Brain pericyte (primary cell): ENCODE data around the gene PADI3.
"Not testable (repeated sequence)": the region's sequence is repeated elsewhere in the genome, so short reads cannot be mapped to it uniquely, and the experiment has no call there.

ENCODE experiments used
- DNase-seq: peaks from one replicate; pipeline ENCODE4 v3.0.0-alpha.2; 2012; ENCODE audit warnings: low read depth, low spot score

Gene PADI3

GRCh38 chr1:17301767-17302166, 52.9 kb downstream of the PADI3 start:
- no peak for DNase-seq

GRCh38 chr1:17304151-17304825, 55.4 kb downstream of the PADI3 start:
- no peak for DNase-seq

- DNase-seq: no peak
Observed at GRCh38 chr1:17304826-17305175, 55.9 kb downstream of the PADI3 start.

- no peak for DNase-seq
Observed at GRCh38 chr1:17305576-17306095, 56.7 kb downstream of the PADI3 start.

GRCh38 chr1:17306407-17306806, 57.5 kb downstream of the PADI3 start:
- DNase-seq: no peak

- no peak for DNase-seq
Observed at GRCh38 chr1:17306921-17307320, 58.0 kb downstream of the PADI3 start.

- DNase-seq: no peak
Observed at GRCh38 chr1:17307329-17307728, 58.4 kb downstream of the PADI3 start.

- no peak for DNase-seq
Observed at GRCh38 chr1:17307946-17308345, 59.0 kb downstream of the PADI3 start, which contains the start of gene PADI4. PADI4 (plus strand) TSS chr1:17308197; CDS start chr1:17308223, 26 bp downstream.

GRCh38 chr1:17308593-17308992, 59.7 kb downstream of the PADI3 start:
- no peak for DNase-seq

GRCh38 chr1:17309426-17310067, 60.6 kb downstream of the PADI3 start:
- no peak for DNase-seq

- no peak for DNase-seq
Observed at GRCh38 chr1:17310068-17310640, 61.3 kb downstream of the PADI3 start.

GRCh38 chr1:17313530-17314309, 64.8 kb downstream of the PADI3 start:
- DNase-seq: no peak

- DNase-seq: no peak
Observed at GRCh38 chr1:17314491-17314971, 65.6 kb downstream of the PADI3 start.

GRCh38 chr1:17315542-17316130, 66.7 kb downstream of the PADI3 start:
- DNase-seq: no peak

- no peak for DNase-seq
Observed at GRCh38 chr1:17316704-17317103, 67.8 kb downstream of the PADI3 start.

- no peak for DNase-seq
Observed at GRCh38 chr1:17318262-17318661, 69.4 kb downstream of the PADI3 start.

GRCh38 chr1:17319561-17320350, 70.9 kb downstream of the PADI3 start:
- DNase-seq: no peak

- not testable (repeated sequence) for DNase-seq
Observed at GRCh38 chr1:17321857-17322390, 73.0 kb downstream of the PADI3 start.

- no peak for DNase-seq
Observed at GRCh38 chr1:17328855-17329254, 80.0 kb downstream of the PADI3 start.

- no peak for DNase-seq
Observed at GRCh38 chr1:17329610-17330009, 80.7 kb downstream of the PADI3 start.
